Breast epithelium (tissue), 3 donors: ENCODE results near the gene BAIAP2L2.

Experiments used
- CTCF ChIP-seq, 3 donors: fragments of 450-650 bp; IDR thresholded peaks; one replicate each; pipeline ENCODE4 v1.5.1; 2016 to 2017; ENCODE audit warnings: antibody characterized with exemption in 3 of 3, mild to moderate bottlenecking in 3 of 3, moderate library complexity in 3 of 3
- POLR2A ChIP-seq: fragments of 450-650 bp; IDR thresholded peaks from one replicate; pipeline ENCODE4 v1.6.1; 2016; ENCODE audit warnings: antibody characterized with exemption, mild to moderate bottlenecking, moderate library complexity

- no peak for TF ChIP-seq CTCF (IDR thresholded peaks at IDR 0.05)
- no peak for TF ChIP-seq POLR2A
Measured at GRCh38 chr22:38051261-38051660, 59.2 kb downstream of the BAIAP2L2 start.
